Transverse colon (tissue), 4 donors: ENCODE results near the gene LXN. TPM values are rescaled to one million over a fixed set of nuclear protein-coding genes. Genes with fewer than 3 reads are reported as not detected.

Source experiments
- DNase-seq: peaks from one replicate; pipeline ENCODE4 v3.0.0-alpha.2; 2019
- H3K27ac ChIP-seq, 4 donors: fragments of 200-600 bp; sonication (generic); 2 replicates each; pipeline ENCODE4 v1.5.1; 2016 to 2018; ENCODE audit warnings: inconsistent platforms in 4 of 4
- H3K27me3 ChIP-seq: fragments of 200-600 bp; sonication (generic); 2 replicates; pipeline ENCODE4 v1.5.1; 2017; ENCODE audit warnings: inconsistent platforms
- H3K36me3 ChIP-seq, 4 donors: fragments of 200-600 bp; sonication (generic); 2 replicates each; pipeline ENCODE4 v1.5.1; 2017 to 2019; ENCODE audit warnings: inconsistent platforms in 4 of 4
- H3K4me1 ChIP-seq, 4 donors: fragments of 200-600 bp; sonication (generic); 2 replicates each; pipeline ENCODE4 v1.5.1; 2017 to 2020; ENCODE audit warnings: inconsistent platforms in 4 of 4
- H3K4me3 ChIP-seq, 4 donors: fragments of 200-600 bp; sonication (generic); 1 replicate in 1 of 4; 2 replicates in 3 of 4; pipeline versions ENCODE4 v1.5.1 to v1.6.1; 2017 to 2019; ENCODE audit warnings: inconsistent platforms in 4 of 4
- H3K9me3 ChIP-seq, 2 donors: fragments of 200-600 bp; sonication (generic); 2 replicates each; pipeline ENCODE4 v1.5.1; 2017 to 2019; ENCODE audit warnings: inconsistent platforms in 2 of 2
- EP300 ChIP-seq: sonication (generic); formaldehyde crosslinking; IDR thresholded peaks from one replicate; pipeline ENCODE4 v1.6.1; 2017; ENCODE audit warnings: antibody characterized with exemption, low read depth
- POLR2A ChIP-seq: fragments of 450-650 bp; IDR thresholded peaks from one replicate; pipeline ENCODE4 v1.6.1; 2016; ENCODE audit warnings: antibody characterized with exemption, mild to moderate bottlenecking, moderate library complexity
- POLR2AphosphoS5 ChIP-seq, 3 donors: sonication (generic); formaldehyde crosslinking; IDR thresholded peaks; one replicate each; pipeline ENCODE4 v1.6.1; 2016; ENCODE audit warnings: antibody characterized with exemption in 3 of 3
- WGBS, 2 donors: methylation state at CpG; one replicate each; pipeline ENCODE4 v1.1.5; 2018; ENCODE audit warnings: low coverage in 1 of 2; 5-methylcytosine and 5-hydroxymethylcytosine counted together
- in situ Hi-C, 4 donors: fragments of 200-750 bp; cut with MboI; loops; one replicate each; pipeline versions ENCODE4 v1.15.0 to v1.15.1; 2017; ENCODE audit warnings: low sequenced_read_pairs in 3 of 4, low pct_ligation_motif_present in 1 of 4, low pct_unique_long_range_greater_than_20kb in 1 of 4
- intact Hi-C: fragments of 100-400 bp; cut with DNase I; formaldehyde crosslinking; loops from one replicate; pipeline ENCODE4 v1.15.1; 2023; ENCODE audit warnings: low total_unique reads
- total RNA-seq, 4 donors: library from RNA; depleted of rRNA; stranded (reverse); fragments of >200 nt; gene quantifications; one replicate each; pipeline ENCODE4 v1.1.0, GENCODE V29; 2016
- TF ChIP-seq, protein P1 (sequence below), 5 experiments: fragments of 200-600 bp in 3 of 5; fragments of 450-650 bp in 2 of 5; sonication (generic) in 3 of 5; IDR thresholded peaks; 1 replicate in 2 of 5; 2 replicates in 3 of 5; pipeline ENCODE4 v1.5.1; 2016 to 2017; ENCODE audit warnings: antibody characterized with exemption in 5 of 5, inconsistent platforms in 3 of 5, mild to moderate bottlenecking in 2 of 5, moderate library complexity in 1 of 5

The LXN gene
- total RNA-seq, 4 donors from 2014 or later = 22.2 to 55.8 (median 24.4) TPM

DNA sequence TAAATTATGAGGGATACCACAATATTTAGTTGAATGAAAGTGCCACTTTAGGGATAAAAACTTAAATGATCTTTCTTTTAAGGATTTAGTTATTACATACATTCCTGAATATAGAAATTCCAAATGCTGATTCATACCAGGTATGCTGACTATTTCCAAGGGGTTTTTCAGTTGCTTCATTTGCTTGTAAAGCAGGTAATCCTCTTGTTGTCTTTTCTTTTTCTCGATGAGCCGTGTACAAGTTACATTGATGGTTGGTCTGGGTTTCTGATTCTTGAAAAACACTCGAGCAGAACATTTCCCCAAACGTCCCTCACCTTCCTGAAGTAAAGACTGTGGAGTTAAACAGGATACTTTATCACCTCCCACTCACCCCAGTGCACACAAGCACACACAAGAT lies 38.2 kb upstream of the LXN start:
- Histone ChIP-seq H3K4me3 (no peak overlapping the region), H3K9me3 (no peaks in the 10 kb centered on the region), H3K27me3 (no peaks in the 10 kb centered on the region), H3K4me1 (peaks cover 8 to 24% (median 15%) of the 10 kb centered on the region in 4 donors), H3K27ac (no peak overlapping the region), H3K36me3 (no peaks in the 10 kb centered on the region)
- TF ChIP-seq POLR2A (no peak), EP300 (no peak), POLR2AphosphoS5 (IDR thresholded peaks at IDR 0.05) (no peak)
- TF ChIP-seq, protein P1, sequence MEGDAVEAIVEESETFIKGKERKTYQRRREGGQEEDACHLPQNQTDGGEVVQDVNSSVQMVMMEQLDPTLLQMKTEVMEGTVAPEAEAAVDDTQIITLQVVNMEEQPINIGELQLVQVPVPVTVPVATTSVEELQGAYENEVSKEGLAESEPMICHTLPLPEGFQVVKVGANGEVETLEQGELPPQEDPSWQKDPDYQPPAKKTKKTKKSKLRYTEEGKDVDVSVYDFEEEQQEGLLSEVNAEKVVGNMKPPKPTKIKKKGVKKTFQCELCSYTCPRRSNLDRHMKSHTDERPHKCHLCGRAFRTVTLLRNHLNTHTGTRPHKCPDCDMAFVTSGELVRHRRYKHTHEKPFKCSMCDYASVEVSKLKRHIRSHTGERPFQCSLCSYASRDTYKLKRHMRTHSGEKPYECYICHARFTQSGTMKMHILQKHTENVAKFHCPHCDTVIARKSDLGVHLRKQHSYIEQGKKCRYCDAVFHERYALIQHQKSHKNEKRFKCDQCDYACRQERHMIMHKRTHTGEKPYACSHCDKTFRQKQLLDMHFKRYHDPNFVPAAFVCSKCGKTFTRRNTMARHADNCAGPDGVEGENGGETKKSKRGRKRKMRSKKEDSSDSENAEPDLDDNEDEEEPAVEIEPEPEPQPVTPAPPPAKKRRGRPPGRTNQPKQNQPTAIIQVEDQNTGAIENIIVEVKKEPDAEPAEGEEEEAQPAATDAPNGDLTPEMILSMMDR (IDR thresholded peaks at IDR 0.05) = no peak
- DNase-seq = no peak
- intact Hi-C loops = no loop called here
- WGBS, 2 donors = 84 to 90% methylated on average over 4 of the region's 4 CpGs
- in situ Hi-C loops = loop anchor here in 1 of 4 donors (5.0 kb wide), 1 partner anchor 48 kb away; no protein-coding TSS in a partner anchor

DNA sequence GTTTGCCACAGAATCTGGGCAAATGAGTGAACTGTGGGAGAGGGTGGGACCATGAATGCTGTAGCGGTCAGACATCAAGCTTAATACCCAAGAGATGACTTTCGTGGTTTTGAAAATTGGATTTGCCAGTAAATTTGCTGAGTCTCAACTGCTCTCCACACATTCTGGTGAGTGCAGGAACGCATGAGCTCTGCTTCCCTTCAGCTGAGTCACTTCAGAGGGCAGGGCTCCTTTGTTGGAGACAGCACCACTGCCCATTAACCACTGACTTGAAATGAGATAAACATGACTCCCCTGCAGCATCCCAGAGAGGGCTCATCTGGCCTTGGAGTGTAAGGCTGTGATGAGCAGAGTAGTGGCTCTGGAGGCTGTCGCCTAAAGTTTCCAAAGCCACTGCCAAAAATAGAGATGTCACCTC lies 37.2 kb upstream of the LXN start:
- no peaks in the 10 kb centered on the region for H3K9me3 ChIP-seq
- peaks cover 0 to under 1% (median 0%) of the 10 kb centered on the region in 4 donors for H3K36me3 ChIP-seq
- TF ChIP-seq POLR2AphosphoS5 (IDR thresholded peaks at IDR 0.05) (no peak), EP300 (no peak), POLR2A (no peak)
- TF ChIP-seq, protein P1 (IDR thresholded peaks at IDR 0.05) = no peak
- DNase-seq = no peak
- H3K4me1 ChIP-seq = peaks cover 8 to 24% (median 15%) of the 10 kb centered on the region in 4 donors
- H3K27ac ChIP-seq = no peak overlapping the region
- in situ Hi-C loops (loop anchor here in 1 of 4 donors (5.0 kb wide), 1 partner anchor 47 kb away; no protein-coding TSS in a partner anchor), intact Hi-C loops (no loop called here)
- H3K27me3 ChIP-seq = no peaks in the 10 kb centered on the region
- 84% methylated on average over 4 of the region's 4 CpGs; no CpG with 5 or more reads in 1 of the 2 donors for WGBS, 2 donors
- H3K4me3 ChIP-seq = no peak overlapping the region

DNA sequence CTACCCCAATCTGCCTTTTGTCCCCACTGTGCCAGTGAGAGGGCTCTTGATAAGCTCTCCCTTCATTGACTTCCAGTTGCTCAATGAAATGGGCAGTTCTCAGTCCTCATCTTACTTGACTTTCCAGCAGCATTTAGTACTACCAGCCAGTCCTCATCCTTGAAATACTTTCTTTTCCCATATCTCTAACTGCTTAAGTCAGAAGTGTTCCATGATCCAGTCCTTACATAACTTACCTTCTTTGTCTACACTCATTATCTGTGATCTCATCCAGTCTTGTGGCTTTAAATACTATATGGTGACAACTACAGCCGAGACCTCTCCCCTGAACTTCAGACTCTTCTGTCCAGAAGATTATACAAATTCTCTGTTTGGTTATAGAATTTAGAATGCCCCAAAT lies 31.1 kb upstream of the LXN start:
- no peak for TF ChIP-seq POLR2A
- TF ChIP-seq, protein P1 (IDR thresholded peaks at IDR 0.05) = no peak
- no peak for TF ChIP-seq EP300
- no peak for TF ChIP-seq POLR2AphosphoS5 (IDR thresholded peaks at IDR 0.05)
- no peak for DNase-seq
- WGBS, 2 donors = 97 to 100% methylated on average over 1 of the region's 1 CpG
- no peak overlapping the region for H3K27ac ChIP-seq
- H3K4me3 ChIP-seq = no peak overlapping the region
- H3K4me1 ChIP-seq = peaks cover 0 to 5% (median 0%) of the 10 kb centered on the region in 4 donors
- in situ Hi-C loops (no loop called here), intact Hi-C loops (no loop called here)
- no peaks in the 10 kb centered on the region for H3K27me3 ChIP-seq
- peaks cover 0 to 5% (median 0%) of the 10 kb centered on the region in 4 donors for H3K36me3 ChIP-seq
- no peaks in the 10 kb centered on the region for H3K9me3 ChIP-seq

DNA sequence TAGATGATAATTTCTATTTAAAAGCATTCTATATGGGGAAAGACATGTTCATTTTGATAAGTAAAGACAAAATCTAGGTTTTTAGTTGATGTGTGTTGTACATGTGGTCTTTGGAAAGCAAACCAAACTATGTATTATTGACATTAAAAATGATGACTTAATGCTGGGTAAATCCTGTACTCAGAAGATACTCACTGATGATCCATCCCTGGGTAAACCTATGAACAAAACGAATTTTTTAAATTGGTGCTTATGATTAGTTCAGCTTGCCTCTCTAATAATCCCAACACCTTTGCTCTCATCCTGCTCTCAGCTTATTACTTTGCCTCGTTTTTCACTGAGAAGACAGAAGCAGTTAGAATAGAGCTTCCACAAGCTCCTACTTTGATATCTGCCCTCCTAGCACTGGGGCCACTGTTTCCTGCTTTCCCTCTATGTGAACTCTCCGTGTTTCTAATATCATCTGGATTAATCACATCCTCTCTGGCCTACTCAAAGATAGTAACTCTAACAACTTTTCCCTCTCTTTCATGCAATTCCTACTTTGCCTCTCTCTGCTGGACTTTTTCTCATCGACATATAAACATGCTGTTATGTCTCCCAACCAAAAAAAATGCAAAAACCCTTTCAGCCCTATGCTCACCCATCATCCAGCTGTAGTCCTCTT lies 30.5 kb upstream of the LXN start:
- Histone ChIP-seq H3K27me3 (no peaks in the 10 kb centered on the region), H3K9me3 (no peaks in the 10 kb centered on the region), H3K4me1 (peaks cover 0 to 5% (median 0%) of the 10 kb centered on the region in 4 donors), H3K36me3 (peaks cover 0 to 5% (median 0%) of the 10 kb centered on the region in 4 donors), H3K27ac (no peak overlapping the region), H3K4me3 (no peak overlapping the region)
- DNase-seq = no peak
- 71 to 82% methylated on average over 4 of the region's 4 CpGs for WGBS, 2 donors
- in situ Hi-C loops (no loop called here), intact Hi-C loops (no loop called here)
- no peak for TF ChIP-seq POLR2AphosphoS5 (IDR thresholded peaks at IDR 0.05)
- TF ChIP-seq POLR2A = no peak
- TF ChIP-seq, protein P1 (IDR thresholded peaks at IDR 0.05) = no peak
- no peak for TF ChIP-seq EP300
